ENCODE data around the gene COL25A1.
"Not testable (repeated sequence)": the region's sequence is repeated elsewhere in the genome, so short reads cannot be mapped to it uniquely, and the experiment has no call there.

Gene COL25A1

DNA sequence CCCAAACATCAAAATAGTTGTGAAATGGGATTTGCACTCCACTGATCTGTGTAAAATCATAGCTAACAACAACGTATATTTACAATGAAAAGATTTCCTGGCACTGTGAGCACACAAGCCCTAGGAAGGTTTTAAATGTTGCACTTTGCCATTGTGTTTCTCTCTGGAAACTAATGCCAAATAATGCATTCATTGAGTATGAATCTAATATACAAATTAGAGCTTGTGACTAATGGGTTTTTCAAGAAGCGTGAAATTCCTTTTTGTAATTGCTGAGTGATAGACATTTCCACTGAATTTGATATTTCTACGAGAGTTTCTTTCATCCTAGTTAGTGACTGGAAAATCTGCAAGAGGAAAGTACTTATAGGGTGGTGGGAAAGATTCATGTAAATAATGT, 135.9 kb downstream of the COL25A1 start:
- DNase-seq, result no peak

DNA sequence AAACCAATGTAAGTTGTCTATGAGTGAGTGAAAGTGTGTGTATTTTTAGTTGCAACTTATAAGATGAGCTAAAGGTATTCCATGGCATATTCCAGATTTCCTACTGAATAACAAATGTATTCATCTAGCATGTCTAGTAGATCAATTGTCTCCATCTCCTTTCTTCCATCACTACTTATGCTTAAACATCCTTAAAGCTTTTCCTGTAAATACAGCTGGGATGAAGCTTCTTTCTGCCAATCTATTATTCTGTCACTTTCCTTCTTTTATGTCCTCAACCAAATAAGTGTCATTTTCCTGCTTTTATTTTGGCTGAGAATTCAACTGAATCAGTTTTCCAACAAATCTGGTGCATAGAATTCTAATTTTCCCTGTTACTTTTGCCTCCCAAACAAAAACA, 136.3 kb downstream of the COL25A1 start:
- DNase-seq, result no peak

DNA sequence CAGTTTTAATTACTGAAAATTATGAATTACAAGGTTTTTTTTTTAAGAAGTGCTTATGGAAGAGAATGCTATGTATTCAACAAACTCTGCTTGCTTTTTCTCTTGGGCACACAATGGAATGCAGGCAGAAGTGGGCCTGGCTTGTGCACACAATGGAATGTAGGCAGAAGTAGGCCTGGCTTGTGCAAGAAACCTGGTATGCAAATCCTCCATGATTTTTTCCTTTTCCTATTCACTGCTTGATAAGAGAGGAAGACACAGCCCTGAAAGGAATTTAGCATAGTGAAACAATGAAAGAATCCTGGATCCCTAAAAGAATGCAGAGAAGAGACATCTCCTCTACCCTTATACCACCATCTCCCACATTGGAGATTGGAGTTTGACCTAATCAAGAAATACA, 138.4 kb downstream of the COL25A1 start:
- DNase-seq, result no peak

DNA sequence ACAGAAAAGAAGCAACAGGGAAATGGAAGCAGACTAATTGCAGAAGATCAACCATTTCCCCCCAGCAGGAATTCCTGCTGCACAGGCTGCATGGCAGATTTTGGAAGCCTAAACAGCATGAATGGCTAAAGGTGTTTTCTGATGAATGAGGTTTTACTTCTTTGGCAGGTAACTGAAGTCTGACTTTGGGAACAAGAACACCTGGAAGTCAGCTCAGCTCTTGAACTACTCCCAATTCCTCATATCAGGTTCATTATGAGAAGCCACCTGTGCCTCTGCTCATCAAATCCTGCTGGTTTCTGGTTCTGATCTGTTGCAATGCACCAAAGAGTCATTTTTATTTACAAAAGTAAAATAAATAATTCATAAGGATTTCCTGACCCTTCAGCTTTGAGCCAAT, 139.0 kb downstream of the COL25A1 start:
- DNase-seq, result no peak

DNA sequence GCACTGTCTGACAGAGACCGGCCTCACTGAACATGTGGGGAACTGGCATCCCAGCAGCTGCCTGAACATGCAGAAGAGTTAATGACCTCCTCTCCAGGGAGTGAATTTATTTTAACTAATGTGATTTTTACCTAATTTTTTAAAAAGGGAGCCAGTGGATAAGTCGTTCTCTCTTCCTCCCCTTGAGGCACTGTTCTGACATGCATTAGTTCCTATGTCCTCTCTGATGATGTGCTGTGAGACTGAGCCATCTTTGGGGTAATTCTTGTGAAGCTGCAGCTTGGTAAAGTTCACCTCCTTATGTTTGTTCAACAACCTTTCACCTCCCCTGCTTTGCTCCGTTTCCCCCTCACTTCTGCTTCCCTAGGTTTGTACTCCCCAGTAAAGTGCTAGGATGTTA, 139.7 kb downstream of the COL25A1 start:
- no peak for DNase-seq

DNA sequence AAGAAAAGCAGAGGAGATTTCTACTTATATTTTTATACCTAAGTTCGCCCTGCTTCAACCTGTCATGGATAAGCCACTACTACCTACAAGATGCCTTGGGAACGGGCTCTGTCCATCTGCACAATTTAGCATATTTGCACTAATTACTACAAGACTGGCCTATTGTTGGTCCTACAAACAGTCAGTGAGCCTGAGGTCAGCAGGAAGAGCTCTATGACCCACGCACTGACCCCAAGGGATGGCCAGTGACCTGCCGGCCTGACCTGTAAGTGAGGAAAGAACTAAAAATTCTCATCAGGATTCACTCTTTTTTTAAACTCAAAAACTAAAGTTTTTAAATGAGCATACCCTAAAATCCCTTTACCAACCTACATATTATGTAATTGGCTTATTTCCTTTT, 142.0 kb downstream of the COL25A1 start:
- DNase-seq, result no peak

DNA sequence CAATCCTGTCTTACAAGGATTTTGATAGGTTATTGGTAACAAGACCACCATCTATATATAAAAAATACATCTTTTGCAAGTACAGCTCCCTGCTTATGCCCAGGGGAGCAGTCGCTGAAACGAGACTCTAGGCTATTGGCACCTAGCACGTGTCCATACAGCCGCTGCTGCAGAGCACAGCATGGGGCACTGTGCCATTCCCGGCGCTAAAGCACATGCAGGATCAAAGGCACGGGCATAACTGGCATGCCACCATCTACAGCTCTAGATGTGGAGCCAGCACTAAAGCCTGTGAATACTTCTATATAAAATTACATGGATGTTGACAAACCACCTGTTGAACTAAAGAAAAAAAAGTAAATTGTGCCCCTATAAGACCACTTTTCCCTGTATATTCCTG, 144.8 kb downstream of the COL25A1 start:
- no peak for DNase-seq

DNA sequence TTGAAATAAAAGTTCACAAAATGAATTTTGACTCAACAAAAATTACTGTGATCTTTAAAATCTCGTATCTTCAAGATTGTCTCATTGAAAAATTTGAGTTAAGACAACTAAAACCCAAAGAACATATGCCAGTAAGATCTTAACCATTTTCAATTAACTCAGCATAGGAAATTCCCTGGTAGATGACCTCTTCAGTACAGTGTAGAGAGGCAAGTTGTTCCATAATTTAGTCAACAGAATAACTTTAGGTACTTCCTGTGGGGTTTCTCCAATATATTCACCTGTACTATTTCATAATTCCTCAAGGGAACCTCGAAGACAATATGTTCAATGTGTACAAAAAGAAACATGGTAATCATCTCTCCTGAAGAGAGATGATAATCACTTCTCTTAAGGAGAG, 145.3 kb downstream of the COL25A1 start:
- DNase-seq, result no peak

DNA sequence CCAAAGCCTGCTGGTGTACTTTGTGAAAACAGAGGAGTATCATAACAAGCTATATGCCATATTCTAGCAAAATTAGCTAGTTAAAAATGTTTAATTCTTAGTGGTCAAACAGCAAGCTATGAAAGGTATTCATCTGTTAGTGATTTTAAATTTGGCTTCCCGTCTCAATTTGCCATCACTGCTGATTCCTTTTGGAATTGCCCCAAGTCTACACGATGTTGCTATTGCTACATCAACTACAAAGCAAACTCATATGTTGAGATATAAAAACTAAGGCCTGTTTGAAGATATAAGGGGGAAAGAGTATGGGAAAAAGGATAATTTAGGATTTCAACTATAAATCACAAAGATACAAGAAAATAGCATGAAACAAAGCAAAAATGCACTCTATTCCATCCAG, 146.1 kb downstream of the COL25A1 start:
- DNase-seq, result no peak

DNA sequence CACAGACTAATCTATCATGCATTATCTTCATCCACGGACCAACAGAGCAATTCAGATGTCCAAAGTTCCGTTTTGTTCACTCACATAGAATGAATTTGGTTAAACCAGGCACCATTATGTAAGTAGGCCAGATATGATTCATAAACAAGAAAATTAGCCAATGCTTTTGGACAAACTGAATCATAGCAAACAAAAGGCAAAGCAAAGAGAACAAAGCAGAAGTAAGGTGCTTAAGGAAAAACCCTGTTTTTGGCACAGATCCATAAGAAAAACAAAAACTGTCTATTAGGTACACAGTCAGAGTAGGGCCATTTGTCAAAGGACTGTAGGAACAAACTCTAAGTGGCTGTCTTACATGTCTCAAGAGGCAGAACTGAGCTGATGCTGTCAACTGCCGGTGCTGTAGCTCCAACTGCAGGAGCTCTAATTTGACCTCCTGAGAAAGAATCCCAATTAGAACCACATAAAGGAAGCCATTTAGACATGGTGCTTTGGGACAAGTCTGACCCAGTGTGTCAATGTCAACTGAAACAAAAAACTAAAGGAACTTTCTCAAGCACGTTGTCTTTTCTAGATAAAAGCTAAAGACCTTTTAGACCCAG, 146.7 kb downstream of the COL25A1 start:
- DNase-seq, result no peak

DNA sequence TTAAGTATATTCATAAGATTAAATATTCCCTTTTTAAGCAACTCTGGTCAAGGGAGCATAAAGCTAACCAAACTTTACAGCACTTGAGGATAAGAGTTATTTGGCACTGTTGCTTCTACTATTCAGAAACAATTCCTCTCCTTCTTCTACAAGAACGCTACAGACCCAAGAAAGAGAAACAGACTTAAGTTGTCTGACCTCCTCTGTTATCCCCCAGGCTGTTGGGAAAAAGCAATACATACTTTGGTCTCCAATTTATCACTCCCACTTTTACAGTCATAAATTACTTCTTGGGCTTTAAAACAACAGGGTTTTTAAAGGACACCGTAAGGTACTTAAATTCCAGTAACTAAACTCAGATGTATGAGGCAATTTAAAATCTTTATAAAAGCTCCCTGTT, 147.4 kb downstream of the COL25A1 start:
- no peak for DNase-seq

DNA sequence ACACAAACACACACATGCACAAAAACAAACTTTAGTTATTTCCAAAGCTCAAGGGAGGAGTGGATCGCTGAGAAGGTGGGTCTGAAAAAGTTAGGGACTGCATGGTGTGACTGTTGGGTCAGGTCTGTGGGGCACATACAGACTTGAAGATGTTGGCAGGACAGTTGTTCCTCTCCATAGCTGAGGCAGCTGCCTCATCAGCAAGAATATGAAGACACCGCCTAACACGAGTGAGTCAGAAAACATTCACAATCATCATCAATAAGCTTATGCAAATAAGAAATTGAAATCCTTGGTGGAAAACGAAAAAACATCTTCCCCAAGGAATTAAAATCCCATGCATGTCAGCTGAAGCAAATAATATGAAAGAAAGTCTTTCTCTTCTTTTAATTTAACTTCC, 148.0 kb downstream of the COL25A1 start:
- no peak for DNase-seq

DNA sequence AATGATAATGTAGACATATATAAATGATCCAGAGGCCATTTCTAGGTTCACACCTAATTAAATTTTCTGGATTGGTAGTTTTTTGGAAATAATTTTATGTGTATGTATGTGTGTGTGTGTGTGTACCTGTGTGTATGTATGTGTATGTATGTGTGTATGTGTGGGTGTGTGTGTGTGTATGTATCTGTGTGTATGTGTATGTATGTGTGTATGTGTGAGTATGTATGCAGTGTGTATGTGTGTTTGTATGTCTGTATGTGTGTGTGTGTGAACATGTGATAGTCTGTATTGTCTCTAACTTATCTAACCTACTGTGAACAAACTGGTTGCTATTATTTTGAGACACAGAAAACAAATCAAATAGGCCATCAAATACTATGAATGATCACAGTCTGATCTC, 152.6 kb downstream of the COL25A1 start:
- no peak for DNase-seq

DNA sequence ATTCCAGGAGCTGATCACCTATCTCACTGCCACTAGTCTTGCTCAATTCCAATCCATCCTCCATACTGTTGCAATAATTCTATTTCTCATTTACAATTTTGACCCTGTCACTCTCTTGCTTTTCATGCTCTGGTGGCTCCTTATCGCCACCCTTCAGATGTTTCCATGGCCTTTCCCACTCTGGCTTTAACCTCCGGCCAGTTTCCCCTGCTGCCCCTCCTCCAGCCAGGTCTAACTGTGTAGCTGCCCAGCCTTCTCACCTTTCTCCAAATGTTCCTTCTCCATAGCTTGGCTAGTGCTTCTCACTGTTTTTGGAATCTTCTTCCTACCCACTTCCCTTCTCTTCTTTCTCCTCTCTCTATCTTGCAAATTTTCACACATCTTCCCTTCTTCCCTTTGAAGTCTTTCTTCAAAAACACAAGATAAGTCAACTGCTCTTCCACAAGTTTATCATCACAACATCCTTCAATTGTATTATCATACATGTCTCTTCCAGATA, 153.8 kb downstream of the COL25A1 start:
- no peak for DNase-seq

DNA sequence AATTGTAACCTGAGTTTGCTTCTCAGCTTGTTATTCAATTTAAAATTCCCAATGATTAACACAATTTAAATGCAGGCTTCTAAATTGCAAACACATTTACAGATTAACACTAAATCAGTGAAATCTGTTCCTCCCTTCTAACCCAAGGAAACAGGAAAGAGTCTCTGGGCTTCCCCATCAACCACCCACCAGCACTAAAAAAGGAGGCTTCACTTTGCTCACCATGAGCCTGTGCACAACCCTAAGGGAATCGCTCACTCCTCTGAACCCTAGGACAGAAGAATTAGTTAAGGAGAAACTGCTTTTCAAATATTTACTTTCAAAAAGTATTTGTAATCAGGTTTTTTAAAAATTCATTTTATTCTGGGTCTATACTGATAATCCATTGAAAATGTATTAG, 155.3 kb downstream of the COL25A1 start:
- no peak for DNase-seq

DNA sequence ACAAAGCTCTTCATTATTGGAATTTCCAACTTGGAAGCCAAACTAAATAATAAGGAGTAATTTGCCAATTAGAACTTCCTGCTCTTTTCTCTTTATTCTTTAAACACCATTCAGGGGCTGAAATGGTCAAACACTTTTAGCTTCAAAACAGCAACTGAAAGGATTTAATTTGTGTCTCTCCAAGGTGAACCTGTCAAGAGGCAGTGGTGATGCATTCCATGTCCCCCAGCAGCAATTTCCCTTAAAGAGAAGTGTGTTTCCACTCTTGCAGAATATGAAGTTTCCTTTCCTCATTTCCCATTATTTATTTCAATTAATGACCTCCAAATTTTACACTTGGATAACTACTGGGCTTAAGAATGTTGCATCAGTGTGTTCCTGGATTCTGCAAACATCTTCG, 156.0 kb downstream of the COL25A1 start:
- no peak for DNase-seq

DNA sequence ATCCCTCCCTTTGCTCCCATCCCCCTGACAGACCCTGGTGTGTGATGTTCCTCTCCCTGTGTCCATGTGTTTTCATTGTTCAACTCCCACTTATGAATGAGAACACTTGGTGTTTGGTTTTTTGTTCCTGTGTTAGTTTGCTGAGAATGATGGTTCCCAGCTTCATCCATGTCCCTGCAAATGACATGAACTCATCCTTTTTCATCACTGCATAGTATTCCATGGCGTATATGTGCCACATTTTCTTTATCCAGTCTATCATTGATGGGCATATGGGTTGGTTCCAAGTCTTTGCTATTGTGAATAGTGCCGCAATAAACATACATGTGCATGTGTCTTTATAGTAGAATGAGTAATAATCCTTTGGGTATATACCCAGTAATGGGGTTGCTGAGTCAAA, 164.3 kb downstream of the COL25A1 start:
- DNase-seq, result not testable (repeated sequence)

DNA sequence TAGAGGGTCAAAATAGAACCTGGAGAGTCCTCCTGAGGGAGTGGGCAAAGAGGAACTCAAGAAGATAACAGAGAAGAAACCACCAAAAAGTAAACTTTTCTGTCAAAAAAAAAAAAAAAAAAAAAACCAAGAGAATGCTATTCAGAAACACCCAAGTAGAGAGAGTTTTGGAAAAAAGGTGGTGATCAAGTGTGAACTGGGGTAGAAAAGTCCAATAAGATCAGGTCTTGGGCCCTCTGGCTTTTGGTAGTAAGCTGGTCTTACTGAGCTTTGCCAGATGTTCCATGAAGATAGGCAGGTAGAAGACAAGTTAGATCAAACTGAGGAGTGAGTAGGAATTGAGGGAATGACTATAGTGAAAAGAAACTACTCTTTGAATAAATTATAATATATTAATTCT, 167.5 kb downstream of the COL25A1 start:
- DNase-seq, result no peak

DNA sequence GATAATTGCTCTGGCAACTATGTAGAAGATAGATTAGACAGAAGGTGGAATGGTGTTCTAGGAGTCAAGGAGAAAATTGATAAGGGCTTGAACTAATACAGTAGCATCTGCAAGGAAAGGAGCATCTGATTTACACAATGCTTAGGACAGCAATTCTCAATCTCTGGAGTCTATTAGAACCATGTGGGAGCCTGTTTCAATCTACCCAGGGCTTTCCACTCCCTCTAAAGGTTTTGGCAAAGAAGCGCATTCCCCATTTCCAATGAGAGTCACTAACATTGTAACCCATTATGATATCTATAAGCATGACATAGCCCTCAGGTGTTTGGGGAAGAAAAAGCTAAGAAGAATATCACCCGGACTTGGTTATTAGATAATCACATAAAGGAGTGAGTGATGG, 168.2 kb downstream of the COL25A1 start:
- no peak for DNase-seq

DNA sequence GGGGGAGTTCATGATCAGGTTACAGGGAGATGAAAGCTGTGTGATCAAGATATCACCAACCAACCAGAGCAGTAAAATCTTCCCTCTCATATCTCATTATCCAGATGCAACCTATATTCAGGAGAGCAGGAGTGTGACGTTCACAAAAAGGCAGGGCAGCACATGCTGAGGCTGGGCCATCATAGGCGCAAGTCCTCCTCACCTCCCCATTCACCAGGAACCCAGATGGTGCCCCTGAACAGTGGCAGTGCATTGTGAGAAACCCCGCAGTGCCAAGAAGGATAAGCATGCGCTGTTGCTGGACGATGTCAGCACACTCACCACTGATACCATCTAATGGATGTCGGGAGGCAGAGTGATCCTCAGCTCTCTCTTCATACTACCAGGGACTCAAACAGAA, 170.9 kb downstream of the COL25A1 start:
- DNase-seq, result no peak

DNA sequence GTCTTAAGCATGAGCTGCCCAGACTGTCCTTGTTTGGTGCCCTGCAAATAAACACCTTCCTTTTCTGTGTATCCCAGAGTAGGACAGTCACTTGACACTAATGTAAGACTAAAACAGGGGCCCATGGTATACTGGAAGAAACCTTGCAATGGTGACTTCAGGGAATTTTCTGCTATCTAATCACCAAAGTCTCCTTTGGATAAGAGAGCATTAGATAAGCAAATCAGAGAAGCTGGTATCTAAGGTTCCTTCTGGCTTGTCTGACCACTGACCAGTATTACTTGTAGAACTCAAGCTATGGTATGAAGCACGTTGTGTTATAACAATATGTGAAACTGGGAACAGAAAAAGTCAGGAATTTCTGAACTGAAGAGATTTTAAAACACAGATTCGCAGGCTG, 173.9 kb downstream of the COL25A1 start:
- no peak for DNase-seq

DNA sequence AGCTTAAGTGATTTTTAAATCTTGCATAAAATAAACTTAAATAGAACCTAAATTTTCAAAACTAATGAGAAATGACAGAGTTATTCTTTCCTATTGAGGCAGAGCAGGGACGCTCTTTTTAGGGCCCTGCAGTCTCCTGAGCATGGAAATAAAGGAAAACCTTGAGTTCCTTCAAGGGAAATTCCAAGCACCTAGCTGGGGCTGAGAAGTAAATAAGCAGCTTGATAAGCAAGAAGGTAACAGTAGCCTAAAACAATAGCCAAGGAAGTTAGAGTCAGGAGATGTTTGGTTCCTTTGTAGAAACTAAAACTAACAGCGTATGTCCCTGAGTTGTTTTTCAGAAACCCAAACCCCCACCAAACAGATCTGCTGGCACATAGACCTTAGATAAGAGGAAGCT, 174.6 kb downstream of the COL25A1 start:
- DNase-seq, result no peak

DNA sequence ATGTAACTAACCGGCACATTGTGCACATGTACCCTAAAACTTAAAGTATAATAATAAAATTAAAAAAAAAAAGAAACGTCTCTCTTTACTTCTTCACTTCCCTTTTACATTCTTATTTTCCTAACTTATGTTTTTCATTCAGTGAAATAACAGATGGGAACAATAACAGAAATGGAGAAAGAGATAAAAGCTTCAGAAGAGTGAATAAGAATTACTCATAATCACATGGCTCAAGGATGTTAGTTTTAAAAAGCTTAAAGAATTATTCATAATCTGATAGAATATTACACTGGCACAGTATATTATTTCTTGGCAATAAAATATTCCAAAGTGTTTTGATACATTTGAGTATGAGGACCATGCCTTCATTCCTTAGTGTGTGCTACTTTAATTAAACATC, 175.6 kb downstream of the COL25A1 start:
- no peak for DNase-seq

DNA sequence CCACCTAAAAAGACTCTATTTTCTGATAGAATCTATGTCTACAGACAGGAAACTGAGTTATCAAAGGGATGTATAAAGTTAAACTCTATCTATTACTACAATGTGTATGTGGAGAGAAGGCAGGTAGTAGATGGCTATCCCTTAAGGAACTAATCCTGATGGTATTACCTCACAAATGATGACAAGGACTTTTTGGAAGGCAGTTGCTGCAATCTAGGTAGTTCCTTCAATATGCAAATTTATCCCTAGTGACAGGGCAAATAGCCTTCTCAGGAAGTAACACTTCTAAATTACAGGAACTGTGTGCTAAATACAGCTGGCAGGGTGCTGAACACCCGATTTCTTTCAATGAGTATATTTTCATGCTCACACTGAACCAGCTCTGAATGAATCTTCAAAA, 177.4 kb downstream of the COL25A1 start:
- no peak for DNase-seq

DNA sequence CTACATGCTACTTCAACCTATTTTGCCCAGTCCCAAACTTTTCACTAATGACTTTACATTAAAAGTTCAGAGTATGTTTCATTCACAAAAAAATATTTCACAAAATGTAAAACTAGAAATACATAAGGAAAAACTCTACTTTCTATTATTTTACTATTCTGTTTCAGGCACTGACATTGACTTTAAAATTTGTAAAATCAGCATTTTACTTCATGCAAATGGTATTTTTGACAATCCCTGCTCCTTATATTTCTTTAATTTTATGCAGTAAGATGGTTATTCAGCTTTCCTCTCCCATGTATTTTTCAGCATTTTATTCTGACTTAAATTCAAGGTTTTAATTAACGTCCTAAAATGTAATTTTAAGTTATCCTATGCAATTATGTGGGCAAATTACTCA, 178.5 kb downstream of the COL25A1 start:
- DNase-seq, result no peak

DNA sequence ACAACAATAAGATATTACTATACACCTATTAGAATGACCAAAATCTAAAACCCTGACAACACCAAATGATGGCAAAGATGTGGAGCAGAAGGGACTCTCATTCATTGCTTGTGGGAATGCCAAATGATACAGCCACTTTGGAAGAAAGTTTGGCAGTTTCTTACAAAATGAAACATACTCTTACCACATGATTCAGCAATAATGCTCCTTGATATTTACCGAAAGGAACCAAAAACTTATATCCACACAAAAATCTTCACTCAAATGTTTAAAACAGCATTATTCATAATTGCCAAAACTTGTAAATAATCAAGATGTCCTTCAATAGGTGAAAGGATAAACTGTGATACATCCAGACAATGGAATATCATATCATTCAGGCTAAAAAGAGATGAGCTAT, 180.9 kb downstream of the COL25A1 start:
- no peak for DNase-seq

All from hematopoietic multipotent progenitor cell treated with erythropoietin and hydrocortisone succinate and interleukin-3 and kit ligand, for 8 days (in vitro differentiated cells).